Hematopoietic multipotent progenitor cell treated with erythropoietin and hydrocortisone succinate and interleukin-3 and kit ligand, for 4 days (in vitro differentiated cells): ENCODE data around the gene PLEKHF1.

Experiments used
- DNase-seq: peaks from one replicate; pipeline ENCODE4 v3.0.0-alpha.2; 2015

Gene PLEKHF1

GRCh38 chr19:29635963-29636362 lies 29.3 kb upstream of the PLEKHF1 start:
- no peak for DNase-seq

DNA sequence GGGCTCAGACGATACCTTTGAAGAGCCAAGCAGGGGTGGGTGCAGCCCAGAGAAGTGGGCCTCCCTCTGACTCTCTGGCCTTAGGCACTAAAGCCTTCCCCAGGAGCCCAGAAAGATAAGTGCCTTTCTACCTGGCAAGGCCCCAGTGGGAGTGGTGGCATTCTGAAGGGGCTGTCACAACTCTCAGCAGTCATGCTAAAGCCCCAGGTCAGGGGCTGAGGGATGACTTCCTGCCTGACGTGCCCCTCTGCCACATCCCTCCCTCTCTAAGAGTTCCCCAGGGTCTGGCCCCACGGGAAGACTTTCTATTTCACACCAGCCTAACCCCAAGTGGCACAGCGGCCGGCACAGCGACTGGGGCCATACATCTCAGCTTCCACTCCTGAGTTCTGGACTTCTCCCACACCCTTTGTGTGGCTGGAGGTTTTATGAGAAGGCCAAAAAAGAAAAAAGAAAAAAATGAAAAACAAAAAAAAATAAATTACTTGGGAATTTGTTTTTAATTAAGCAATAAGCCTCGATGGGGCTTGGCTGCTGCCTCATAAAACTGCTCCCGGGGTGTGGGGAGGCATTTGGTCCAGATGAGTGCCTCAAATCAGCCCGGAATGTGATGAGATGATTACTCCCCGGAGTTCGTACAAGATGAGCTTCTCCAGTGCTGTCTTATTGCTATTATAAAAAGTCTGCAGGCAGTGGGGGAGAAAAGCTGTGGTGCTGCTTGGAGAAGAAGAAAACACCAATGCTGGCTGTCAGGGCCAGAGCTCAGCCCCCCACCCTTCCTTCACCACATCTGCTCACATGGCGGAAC lies 28.5 kb upstream of the PLEKHF1 start:
- DNase-seq: no peak

GRCh38 chr19:29639086-29639485 lies 26.2 kb upstream of the PLEKHF1 start:
- DNase-seq: no peak

GRCh38 chr19:29640231-29640630 lies 25.0 kb upstream of the PLEKHF1 start:
- DNase-seq: no peak

- no peak for DNase-seq
Observed at GRCh38 chr19:29641597-29641996, 23.7 kb upstream of the PLEKHF1 start.

GRCh38 chr19:29643361-29643935 lies 21.8 kb upstream of the PLEKHF1 start:
- no peak for DNase-seq

GRCh38 chr19:29644210-29644609 lies 21.1 kb upstream of the PLEKHF1 start:
- DNase-seq: no peak

DNA sequence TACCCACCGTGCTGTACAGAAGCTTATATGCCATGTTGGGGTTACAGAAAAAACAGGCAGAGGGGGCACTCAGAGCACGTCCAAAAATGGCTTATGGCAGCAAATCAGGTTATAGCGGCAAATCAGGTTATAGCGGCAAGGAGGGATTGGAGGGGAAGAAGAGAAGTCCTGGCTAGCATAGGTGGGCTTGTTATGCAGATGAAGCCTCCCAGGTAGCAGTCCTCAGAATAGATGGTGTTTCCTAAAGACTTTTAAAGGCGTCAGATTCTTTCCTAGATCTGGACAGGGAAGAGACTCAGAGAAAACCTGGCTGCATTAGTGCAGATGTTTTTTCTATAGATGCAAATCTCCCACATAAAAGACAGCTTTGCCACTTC lies 19.8 kb upstream of the PLEKHF1 start:
- DNase-seq: no peak

GRCh38 chr19:29645911-29646310 lies 19.4 kb upstream of the PLEKHF1 start:
- peak; percentile 92 for DNase-seq

GRCh38 chr19:29650772-29651387 lies 14.4 kb upstream of the PLEKHF1 start:
- DNase-seq: peak; percentile 27

- DNase-seq: no peak
Observed at GRCh38 chr19:29651622-29652394, 13.5 kb upstream of the PLEKHF1 start.

DNA sequence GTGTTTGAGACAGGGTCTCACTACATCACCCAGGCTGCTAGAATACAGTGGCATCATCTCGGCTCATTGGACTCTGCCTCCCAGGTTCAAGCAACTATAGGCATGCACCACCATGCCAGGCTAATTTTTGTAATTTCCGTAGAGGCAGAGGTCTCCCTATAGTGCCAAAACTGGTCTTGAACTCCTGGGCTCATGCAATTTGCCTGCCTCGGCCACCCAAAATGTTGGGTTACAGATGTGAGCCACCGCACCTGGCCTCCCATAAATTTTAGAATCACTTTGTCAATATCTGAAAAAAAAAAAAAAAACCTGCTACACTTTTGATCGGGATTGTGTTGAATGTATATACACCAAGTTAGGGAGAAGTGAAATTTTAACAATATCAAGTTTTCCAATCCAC lies 11.9 kb upstream of the PLEKHF1 start:
- DNase-seq: no peak

GRCh38 chr19:29655648-29656335 lies 9.5 kb upstream of the PLEKHF1 start:
- DNase-seq: no peak

GRCh38 chr19:29658221-29658991 lies 6.9 kb upstream of the PLEKHF1 start:
- no peak for DNase-seq

- no peak for DNase-seq
Observed at GRCh38 chr19:29660835-29661234, 4.4 kb upstream of the PLEKHF1 start.

DNA sequence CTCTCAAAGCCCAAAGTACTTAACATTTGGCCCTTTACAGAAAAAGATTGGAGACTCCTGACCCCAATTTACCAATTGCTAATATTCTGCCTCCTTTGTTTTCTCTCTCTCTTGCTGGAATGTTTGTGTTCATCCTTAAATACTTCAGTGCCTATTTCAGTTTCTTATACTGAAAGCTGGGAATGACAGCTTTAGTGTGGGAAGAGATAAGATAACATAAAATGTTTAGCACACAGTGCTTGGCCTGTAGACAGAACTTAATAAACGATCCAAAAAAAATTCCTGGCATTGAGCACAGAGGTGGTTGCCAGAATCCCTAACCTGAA lies 3.0 kb upstream of the PLEKHF1 start:
- no peak for DNase-seq

- no peak for DNase-seq
Observed at GRCh38 chr19:29662604-29663404, 2.5 kb upstream of the PLEKHF1 start.

DNA sequence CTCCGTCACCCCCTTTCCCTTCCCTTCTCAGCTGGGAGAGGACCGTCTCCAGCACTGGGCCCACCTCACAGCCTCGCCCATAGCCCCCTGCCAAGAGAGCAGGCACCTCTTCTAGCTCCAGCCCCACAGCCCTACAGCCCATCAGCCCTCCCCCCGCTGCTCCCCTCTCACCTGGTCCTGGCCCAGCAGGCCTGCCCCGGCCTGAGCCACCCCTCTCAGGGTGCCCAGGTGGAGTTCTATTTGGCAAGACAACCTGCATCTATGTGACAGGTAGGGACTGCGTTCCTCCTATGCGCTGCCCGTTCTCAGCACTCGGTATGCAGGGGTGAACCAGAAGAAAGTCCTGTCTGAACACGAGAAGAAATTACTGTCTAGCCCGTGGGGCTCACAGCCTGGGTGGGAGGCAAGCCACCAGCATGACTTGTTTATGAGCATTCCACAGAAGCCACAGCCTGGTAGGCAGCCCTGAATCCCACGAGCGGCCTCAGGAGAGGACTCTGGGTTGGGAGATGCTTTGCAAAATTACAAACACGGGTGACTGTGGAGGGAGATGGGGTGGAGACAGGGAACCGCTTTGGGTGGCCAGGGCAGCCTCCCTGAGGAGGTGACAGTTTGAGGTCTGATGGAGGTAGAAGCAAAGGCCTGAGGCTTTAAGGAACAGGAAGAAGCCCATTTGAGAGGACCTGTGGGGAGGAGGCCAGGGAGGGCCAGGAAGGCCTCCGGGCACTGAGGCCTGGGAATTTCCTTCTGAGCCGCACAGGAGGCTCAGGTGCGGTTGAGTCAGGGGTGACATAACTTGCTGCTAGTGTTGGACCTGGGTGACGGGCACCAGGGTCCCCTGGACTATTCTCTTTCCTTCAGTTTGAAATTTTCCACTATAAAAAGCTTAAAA lies 1.2 kb upstream of the PLEKHF1 start:
- no peak for DNase-seq

GRCh38 chr19:29664753-29665214 lies 477 bp upstream of the PLEKHF1 start:
- no peak for DNase-seq
